GM23338 (cell line): ENCODE results near the gene PFKFB2. TPM values are rescaled to one million over a fixed set of nuclear protein-coding genes. Genes with fewer than 3 reads are reported as not detected.
"Not testable (repeated sequence)": the region's sequence is repeated elsewhere in the genome, so short reads cannot be mapped to it uniquely, and the experiment has no call there.

ENCODE experiments used
- ATAC-seq: fragments of 200-7000 bp; cut with Tn5 transposase; 3 replicates; pipeline ENCODE4 v1.9.1; 2020
- DNase-seq: peaks from one replicate; pipeline ENCODE4 v3.0.0-alpha.2; 2015; ENCODE audit warnings: low spot score
- H2AFZ ChIP-seq: fragments of 200-600 bp; sonication (generic); 2 replicates; pipeline ENCODE4 v1.8.0; 2016; ENCODE audit warnings: antibody characterized with exemption, mild to moderate bottlenecking, moderate library complexity
- H3F3A ChIP-seq: fragments of 200-600 bp; sonication (generic); replicated peaks from 2 replicates; pipeline ENCODE4 v1.8.0; 2017; ENCODE audit warnings: antibody characterized with exemption, mixed run types, low read depth
- H3K27ac ChIP-seq: fragments of 200-600 bp; sonication (generic); 2 replicates; pipeline ENCODE4 v1.6.1; 2016; ENCODE audit warnings: low read depth
- H3K27me3 ChIP-seq: fragments of 200-600 bp; sonication (generic); 2 replicates; pipeline ENCODE4 v1.8.0; 2016; ENCODE audit warnings: mild to moderate bottlenecking, mixed run types, moderate library complexity; ENCODE audit not compliant: insufficient read depth
- H3K36me3 ChIP-seq: fragments of 200-600 bp; sonication (generic); 2 replicates; pipeline ENCODE4 v1.8.0; 2016; ENCODE audit warnings: mild to moderate bottlenecking; ENCODE audit not compliant: insufficient read depth
- H3K4me1 ChIP-seq: fragments of 200-600 bp; sonication (generic); 2 replicates; pipeline ENCODE4 v1.8.0; 2016; ENCODE audit warnings: mild to moderate bottlenecking, moderate library complexity; ENCODE audit not compliant: insufficient read depth
- H3K4me2 ChIP-seq: fragments of 200-600 bp; sonication (generic); 2 replicates; pipeline ENCODE4 v1.7.1; 2017; ENCODE audit warnings: mixed run types
- H3K4me3 ChIP-seq: fragments of 200-600 bp; sonication (generic); 2 replicates; pipeline ENCODE4 v1.6.1; 2016; ENCODE audit warnings: mixed run types
- H3K79me2 ChIP-seq: fragments of 200-600 bp; sonication (generic); replicated peaks from 2 replicates; pipeline ENCODE4 v1.8.0; 2017; ENCODE audit warnings: mild to moderate bottlenecking; ENCODE audit not compliant: insufficient read depth
- H3K9me2 ChIP-seq: fragments of 200-600 bp; sonication (generic); 2 replicates; pipeline ENCODE4 v1.8.0; 2017; ENCODE audit not compliant: insufficient read depth
- H4K20me1 ChIP-seq: fragments of 200-600 bp; sonication (generic); replicated peaks from 2 replicates; pipeline ENCODE4 v1.8.0; 2017; ENCODE audit warnings: mild to moderate bottlenecking; ENCODE audit not compliant: insufficient read depth
- H3K27ac Mint-ChIP-seq: 2 replicates; pipeline ENCODE4 v1.8.0; 2020; ENCODE audit warnings: inconsistent platforms, mild to moderate bottlenecking, moderate library complexity, mixed read lengths
- H3K27me3 Mint-ChIP-seq: 3 replicates; pipeline ENCODE4 v1.8.0; 2022; ENCODE audit warnings: low read depth, mild to moderate bottlenecking, moderate library complexity, mixed read lengths, inconsistent platforms; ENCODE audit not compliant: insufficient read depth, poor library complexity
- H3K36me3 Mint-ChIP-seq: 3 replicates; pipeline ENCODE4 v1.8.0; 2021; ENCODE audit warnings: low read depth, mild to moderate bottlenecking, inconsistent platforms, moderate library complexity, mixed read lengths
- H3K4me1 Mint-ChIP-seq: 3 replicates; pipeline ENCODE4 v1.8.0; 2020; ENCODE audit warnings: mild to moderate bottlenecking, inconsistent platforms, mixed read lengths
- H3K4me3 Mint-ChIP-seq: 3 replicates; pipeline ENCODE4 v1.8.0; 2021; ENCODE audit warnings: moderate library complexity, mild to moderate bottlenecking, inconsistent platforms, mixed read lengths
- H3K9me3 Mint-ChIP-seq: 3 replicates; pipeline ENCODE4 v1.8.0; 2020; ENCODE audit warnings: moderate library complexity, mild to moderate bottlenecking, inconsistent platforms, mixed read lengths
- CREB1 ChIP-seq: fragments of 250-450 bp; sonication (Bioruptor Pico); IDR thresholded peaks from 2 replicates; pipeline ENCODE4 v1.5.0; 2020; ENCODE audit warnings: low read depth, mild to moderate bottlenecking, moderate library complexity
- CTCF ChIP-seq, 2 experiments: fragments of 200-600 bp in 1 of 2; sonication (generic) in 1 of 2; conservative IDR thresholded peaks; 2 replicates each; pipeline versions ENCODE4 v1.5.1 to v1.6.1; 2016 to 2017; ENCODE audit warnings: antibody characterized with exemption in 2 of 2, low read depth in 2 of 2, mild to moderate bottlenecking in 2 of 2, moderate library complexity in 1 of 2
- ETS1 ChIP-seq: IDR thresholded peaks from 2 replicates; pipeline ENCODE4 v1.6.1; 2016; ENCODE audit warnings: antibody characterized with exemption
- EZH2 ChIP-seq: fragments of 200-600 bp; sonication (generic); IDR thresholded peaks from one replicate; pipeline ENCODE4 v1.8.0; 2017; ENCODE audit warnings: antibody characterized with exemption, mild to moderate bottlenecking, low read depth; ENCODE audit not compliant: unreplicated experiment
- JUNB ChIP-seq: IDR thresholded peaks from one replicate; pipeline ENCODE4 v1.6.1; 2016; ENCODE audit warnings: antibody characterized with exemption; ENCODE audit not compliant: unreplicated experiment
- POLR2AphosphoS5 ChIP-seq: IDR thresholded peaks from 2 replicates; pipeline ENCODE4 v1.6.1; 2016; ENCODE audit warnings: antibody characterized with exemption, low read depth
- REST ChIP-seq: IDR thresholded peaks from one replicate; pipeline ENCODE4 v1.6.1; 2018; ENCODE audit warnings: antibody characterized with exemption; ENCODE audit not compliant: unreplicated experiment
- ZNF114 ChIP-seq: fragments of 250-450 bp; sonication (Bioruptor Pico); IDR thresholded peaks from 2 replicates; pipeline ENCODE4 v1.5.0; 2020; ENCODE audit warnings: mild to moderate bottlenecking, moderate library complexity
- ZNF331 ChIP-seq: fragments of 250-450 bp; sonication (Bioruptor Pico); IDR thresholded peaks from 2 replicates; pipeline ENCODE4 v1.5.0; 2020; ENCODE audit warnings: low read depth, mild to moderate bottlenecking, moderate library complexity
- ZNF462 ChIP-seq: fragments of 250-450 bp; sonication (Bioruptor Pico); IDR thresholded peaks from 2 replicates; pipeline ENCODE4 v1.5.0; 2020; ENCODE audit warnings: mild to moderate bottlenecking, moderate library complexity
- polyA plus RNA-seq: library from polyadenylated mRNA; unstranded; fragments of >200 nt; fragmentation: Nextera tagmentation; extraction: Ambion mirVana; gene quantifications from 2 replicates; pipeline ENCODE4 v1.2.1, GENCODE V29; 2016
- total RNA-seq: library from RNA; depleted of rRNA; stranded (reverse); fragments of >200 nt; shearing (Covaris generic); gene quantifications from 2 replicates; pipeline ENCODE4 v1.2.3, GENCODE V29; 2014

Gene PFKFB2
- total and polyA plus RNA-seq, 2 experiments from 2014 or later, result 4.9 to 14.8 TPM

- peaks cover 12% of the 10 kb centered on the region for H3K4me1 Mint-ChIP-seq
- not testable (repeated sequence) for H3K4me3 Mint-ChIP-seq, DNase-seq, H3K36me3 ChIP-seq, H4K20me1 ChIP-seq, H3K27me3 Mint-ChIP-seq, H3K27ac Mint-ChIP-seq, H3K9me3 Mint-ChIP-seq, H3K27me3 ChIP-seq, H3K9me2 ChIP-seq, H3F3A ChIP-seq, H3K4me3 ChIP-seq, H2AFZ ChIP-seq, H3K4me2 ChIP-seq, H3K36me3 Mint-ChIP-seq, ATAC-seq, H3K27ac ChIP-seq
- Histone ChIP-seq H3K4me1 (0 out of 2 replicates have a peak, but pooled peaks cover 10% of the 10 kb centered on the region), H3K79me2 (peaks cover 20% of the 10 kb centered on the region)
Measured at GRCh38 chr1:207041397-207041796, 11.7 kb upstream of the PFKFB2 start.

GRCh38 chr1:207045453-207045852 is 7.6 kb upstream of the PFKFB2 start:
- H3K79me2 ChIP-seq, result peaks cover 61% of the 10 kb centered on the region
- Mint-ChIP-seq H3K4me3 (no peak overlapping the region), H3K27ac (no peak overlapping the region), H3K27me3 (no peaks in the 10 kb centered on the region), H3K36me3 (peaks cover 30% of the 10 kb centered on the region), H3K9me3 (no peaks in the 10 kb centered on the region), H3K4me1 (peaks cover 28% of the 10 kb centered on the region)
- peaks cover 15% of the 10 kb centered on the region; the same call in 1 of the 2 replicates for H4K20me1 ChIP-seq
- no peak overlapping the region for H3K4me3 ChIP-seq
- no peak overlapping the region for H2AFZ ChIP-seq
- no peak for ATAC-seq
- H3K36me3 ChIP-seq, result peaks cover 9% of the 10 kb centered on the region; the same call in 1 of the 2 replicates
- H3K4me2 ChIP-seq, result no peak overlapping the region
- no peak for DNase-seq
- no peak overlapping the region for H3K27ac ChIP-seq
- no peaks in the 10 kb centered on the region for H3K9me2 ChIP-seq
- peaks cover 16% of the 10 kb centered on the region; the same call in 1 of the 2 replicates for H3K4me1 ChIP-seq
- H3K27me3 ChIP-seq, result no peaks in the 10 kb centered on the region
- H3F3A ChIP-seq, result no peaks in the 10 kb centered on the region
- no peak for TF ChIP-seq CTCF (conservative IDR thresholded peaks at IDR 0.05; ENCODE audit: low read depth in 2 of 2)
- TF ChIP-seq REST, result no peak
- no peak for TF ChIP-seq ZNF114 (CRISPR knock-in tag)
- TF ChIP-seq CREB1 (CRISPR knock-in tag), result no peak
- no peak for TF ChIP-seq ZNF462 (CRISPR knock-in tag)
- TF ChIP-seq ETS1, result no peak
- TF ChIP-seq POLR2AphosphoS5, result no peak
- TF ChIP-seq ZNF331, result no peak
- no peak for TF ChIP-seq JUNB
- no peak for TF ChIP-seq EZH2
